ENCODE measurements around the gene OARD1. TPM values are rescaled to one million over a fixed set of nuclear protein-coding genes. Genes with fewer than 3 reads are reported as not detected.

OARD1 gene
- total RNA-seq, 1 experiment from 2014 or later: 12.1 TPM

GRCh38 chr6:41097467-41098090 is 25.4 kb upstream of the OARD1 start:
- intact Hi-C loops (cut with micrococcal nuclease): no loop called here
- Histone ChIP-seq H3K27ac (ENCODE audit: low read length) (no peak overlapping the region), H3K9me3 (ENCODE audit: low read length) (no peaks in the 10 kb centered on the region), H3K79me2 (ENCODE audit: low read length) (no peaks in the 10 kb centered on the region), H3K4me3 (ENCODE audit: low read length) (no peak overlapping the region), H3F3A (ENCODE audit: low read length, unreplicated experiment) (peaks cover 3% of the 10 kb centered on the region), H3K4me2 (ENCODE audit: low read length) (no peak overlapping the region), H3K4me1 (ENCODE audit: insufficient read depth, low read length) (no peaks in the 10 kb centered on the region), H3K9me2 (replicated peaks; ENCODE audit: low read length) (no peaks in the 10 kb centered on the region), H4K20me1 (ENCODE audit: low read length) (0 out of 2 replicates have a peak, but pooled peaks cover 10% of the 10 kb centered on the region), H2AFZ (ENCODE audit: low read length) (no peak overlapping the region), H3K27me3 (ENCODE audit: low read length) (no peaks in the 10 kb centered on the region), H3K9ac (ENCODE audit: low read length) (no peak overlapping the region), H3K36me3 (ENCODE audit: low read depth, low read length) (peaks cover 76% of the 10 kb centered on the region)
- BruUV-seq (replicated peaks): no TSS peak
- ATAC-seq (no peak), DNase-seq (no peak)
- ChIA-PET POLR2A (ENCODE audit: unreplicated experiment) (no interaction called here), CTCF (no interaction called here)
- TF ChIP-seq EZH2 (IDR thresholded peaks at IDR 0.05; ENCODE audit: low read length, unreplicated experiment): no peak
- TF ChIP-seq, protein P1, sequence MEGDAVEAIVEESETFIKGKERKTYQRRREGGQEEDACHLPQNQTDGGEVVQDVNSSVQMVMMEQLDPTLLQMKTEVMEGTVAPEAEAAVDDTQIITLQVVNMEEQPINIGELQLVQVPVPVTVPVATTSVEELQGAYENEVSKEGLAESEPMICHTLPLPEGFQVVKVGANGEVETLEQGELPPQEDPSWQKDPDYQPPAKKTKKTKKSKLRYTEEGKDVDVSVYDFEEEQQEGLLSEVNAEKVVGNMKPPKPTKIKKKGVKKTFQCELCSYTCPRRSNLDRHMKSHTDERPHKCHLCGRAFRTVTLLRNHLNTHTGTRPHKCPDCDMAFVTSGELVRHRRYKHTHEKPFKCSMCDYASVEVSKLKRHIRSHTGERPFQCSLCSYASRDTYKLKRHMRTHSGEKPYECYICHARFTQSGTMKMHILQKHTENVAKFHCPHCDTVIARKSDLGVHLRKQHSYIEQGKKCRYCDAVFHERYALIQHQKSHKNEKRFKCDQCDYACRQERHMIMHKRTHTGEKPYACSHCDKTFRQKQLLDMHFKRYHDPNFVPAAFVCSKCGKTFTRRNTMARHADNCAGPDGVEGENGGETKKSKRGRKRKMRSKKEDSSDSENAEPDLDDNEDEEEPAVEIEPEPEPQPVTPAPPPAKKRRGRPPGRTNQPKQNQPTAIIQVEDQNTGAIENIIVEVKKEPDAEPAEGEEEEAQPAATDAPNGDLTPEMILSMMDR (conservative IDR thresholded peaks at IDR 0.05; ENCODE audit: low read depth, low read length): no peak

DNA sequence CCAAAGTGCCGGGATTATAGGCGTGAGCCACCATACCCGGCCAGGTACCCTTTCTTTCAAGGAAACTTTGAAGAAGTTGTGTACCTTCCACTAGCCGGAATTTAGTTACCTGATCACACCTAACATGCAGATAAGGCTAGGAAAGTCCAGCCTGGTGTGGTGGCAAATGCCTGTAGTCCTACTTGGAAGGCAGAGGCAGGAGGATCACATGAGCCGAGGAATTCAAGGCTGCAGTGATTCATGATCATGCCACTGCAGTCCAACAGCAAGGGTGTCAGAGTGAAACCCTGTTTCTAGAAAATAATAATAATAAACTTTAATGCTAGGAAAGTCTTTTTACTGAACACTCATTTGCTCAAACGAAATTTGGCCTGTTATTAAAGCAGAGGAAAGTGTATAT is 21.6 kb upstream of the OARD1 start:
- intact Hi-C loops (cut with micrococcal nuclease): loop anchor here (2.0 to 5.0 kb wide), 2 partner anchors 89 to 224 kb away; no protein-coding TSS in a partner anchor
- Histone ChIP-seq H3K4me3 (ENCODE audit: low read length) (no peak overlapping the region), H3K4me1 (ENCODE audit: insufficient read depth, low read length) (no peaks in the 10 kb centered on the region), H3K79me2 (ENCODE audit: low read length) (no peaks in the 10 kb centered on the region), H3K4me2 (ENCODE audit: low read length) (no peak overlapping the region), H3K27ac (ENCODE audit: low read length) (no peak overlapping the region), H3K9me2 (replicated peaks; ENCODE audit: low read length) (no peaks in the 10 kb centered on the region), H3K9ac (ENCODE audit: low read length) (no peak overlapping the region), H3F3A (ENCODE audit: low read length, unreplicated experiment) (no peaks in the 10 kb centered on the region), H3K27me3 (ENCODE audit: low read length) (no peaks in the 10 kb centered on the region), H4K20me1 (ENCODE audit: low read length) (0 out of 2 replicates have a peak, but pooled peaks cover 7% of the 10 kb centered on the region), H3K36me3 (ENCODE audit: low read depth, low read length) (peaks cover 84% of the 10 kb centered on the region), H2AFZ (ENCODE audit: low read length) (no peak overlapping the region), H3K9me3 (ENCODE audit: low read length) (no peaks in the 10 kb centered on the region)
- TF ChIP-seq, protein P1 (conservative IDR thresholded peaks at IDR 0.05; ENCODE audit: low read depth, low read length): no peak
- TF ChIP-seq EZH2phosphoT487 (IDR thresholded peaks at IDR 0.05; ENCODE audit: borderline replicate concordance, low read length): no peak
- TF ChIP-seq EZH2 (IDR thresholded peaks at IDR 0.05; ENCODE audit: low read length, unreplicated experiment): no peak
- no peak for ATAC-seq
- BruUV-seq (replicated peaks): no TSS peak
- ChIA-PET CTCF (no interaction called here), POLR2A (ENCODE audit: unreplicated experiment) (no interaction called here)
- DNase-seq: no peak

- Histone ChIP-seq H3F3A (ENCODE audit: low read length, unreplicated experiment) (no peaks in the 10 kb centered on the region), H3K9me3 (ENCODE audit: low read length) (no peaks in the 10 kb centered on the region), H3K4me3 (ENCODE audit: low read length) (no peak overlapping the region), H3K36me3 (ENCODE audit: low read depth, low read length) (peaks cover 76% of the 10 kb centered on the region), H3K79me2 (ENCODE audit: low read length) (no peaks in the 10 kb centered on the region), H3K27ac (ENCODE audit: low read length) (no peak overlapping the region), H2AFZ (ENCODE audit: low read length) (no peak overlapping the region), H3K4me2 (ENCODE audit: low read length) (no peak overlapping the region), H3K9me2 (replicated peaks; ENCODE audit: low read length) (no peaks in the 10 kb centered on the region), H3K27me3 (ENCODE audit: low read length) (no peaks in the 10 kb centered on the region), H4K20me1 (ENCODE audit: low read length) (no peaks in the 10 kb centered on the region), H3K4me1 (ENCODE audit: insufficient read depth, low read length) (no peaks in the 10 kb centered on the region), H3K9ac (ENCODE audit: low read length) (no peak overlapping the region)
- CTCF ChIA-PET: no interaction called here
- intact Hi-C loops (cut with micrococcal nuclease): loop anchor here (2.0 to 5.0 kb wide), 2 partner anchors 90 to 225 kb away; no protein-coding TSS in a partner anchor
- POLR2A ChIA-PET (ENCODE audit: unreplicated experiment): interaction anchor here (0.6 kb wide), 1 partner anchor 18 kb away, joined by 3 read pairs; no protein-coding TSS in a partner anchor
- peak; percentile 41 for DNase-seq
- TF ChIP-seq EZH2phosphoT487 (IDR thresholded peaks at IDR 0.05; ENCODE audit: borderline replicate concordance, low read length) (no peak), EZH2 (IDR thresholded peaks at IDR 0.05; ENCODE audit: low read length, unreplicated experiment) (no peak)
- TF ChIP-seq, protein P1 (conservative IDR thresholded peaks at IDR 0.05; ENCODE audit: low read depth, low read length): peak; percentile 51
- peak; percentile 51; the same call in 1 of the 2 replicates for ATAC-seq
- no TSS peak for BruUV-seq (replicated peaks)
Measured at GRCh38 chr6:41092421-41093140, 20.4 kb upstream of the OARD1 start.
